KMS-11 (cell line): ENCODE data around the gene GRIK1.

Source experiments
- H2AFZ ChIP-seq: fragments of 200-600 bp; sonication (generic); 2 replicates; pipeline ENCODE4 v1.6.1; 2016; ENCODE audit warnings: antibody characterized with exemption, mixed run types, low read depth
- H3K27ac ChIP-seq: fragments of 200-600 bp; sonication (generic); 2 replicates; pipeline ENCODE4 v1.6.1; 2016; ENCODE audit warnings: mild to moderate bottlenecking, mixed run types
- H3K27me3 ChIP-seq: fragments of 200-600 bp; sonication (generic); 2 replicates; pipeline ENCODE4 v1.6.1; 2017; ENCODE audit warnings: mild to moderate bottlenecking, low read depth, mixed run types, moderate library complexity; ENCODE audit not compliant: insufficient read depth
- H3K36me3 ChIP-seq: fragments of 200-600 bp; sonication (generic); 2 replicates; pipeline ENCODE4 v1.6.1; 2017; ENCODE audit warnings: mild to moderate bottlenecking, mixed run types; ENCODE audit not compliant: insufficient read depth
- H3K4me1 ChIP-seq: fragments of 200-600 bp; sonication (generic); 2 replicates; pipeline ENCODE4 v1.6.1; 2016; ENCODE audit warnings: mild to moderate bottlenecking, low read depth, mixed run types; ENCODE audit not compliant: poor library complexity, severe bottlenecking
- H3K4me2 ChIP-seq: fragments of 200-600 bp; sonication (generic); 2 replicates; pipeline ENCODE4 v1.7.0; 2016; ENCODE audit warnings: mild to moderate bottlenecking, mixed run types
- H3K4me3 ChIP-seq: fragments of 200-600 bp; sonication (generic); IDR thresholded peaks from 2 replicates; pipeline ENCODE4 v1.6.1; 2017; ENCODE audit warnings: low read depth, low read length, mixed read lengths; ENCODE audit not compliant: insufficient read depth
- H3K79me2 ChIP-seq: fragments of 200-600 bp; sonication (generic); 2 replicates; pipeline ENCODE4 v1.6.1; 2016; ENCODE audit warnings: low read depth, mixed run types; ENCODE audit not compliant: insufficient read depth
- H3K9ac ChIP-seq: fragments of 200-600 bp; sonication (generic); 2 replicates; pipeline ENCODE4 v1.6.1; 2016; ENCODE audit warnings: mild to moderate bottlenecking, mixed run types
- H4K20me1 ChIP-seq: fragments of 200-600 bp; sonication (generic); 2 replicates; pipeline ENCODE4 v1.6.1; 2016; ENCODE audit warnings: mild to moderate bottlenecking, mixed run types; ENCODE audit not compliant: insufficient read depth
- TF ChIP-seq, protein P1 (sequence below): fragments of 200-600 bp; sonication (generic); conservative IDR thresholded peaks from 2 replicates; pipeline ENCODE4 v1.6.1; 2017; ENCODE audit warnings: low read depth, mild to moderate bottlenecking, antibody characterized with exemption, low read length, moderate library complexity, mixed read lengths

The GRIK1 gene

DNA sequence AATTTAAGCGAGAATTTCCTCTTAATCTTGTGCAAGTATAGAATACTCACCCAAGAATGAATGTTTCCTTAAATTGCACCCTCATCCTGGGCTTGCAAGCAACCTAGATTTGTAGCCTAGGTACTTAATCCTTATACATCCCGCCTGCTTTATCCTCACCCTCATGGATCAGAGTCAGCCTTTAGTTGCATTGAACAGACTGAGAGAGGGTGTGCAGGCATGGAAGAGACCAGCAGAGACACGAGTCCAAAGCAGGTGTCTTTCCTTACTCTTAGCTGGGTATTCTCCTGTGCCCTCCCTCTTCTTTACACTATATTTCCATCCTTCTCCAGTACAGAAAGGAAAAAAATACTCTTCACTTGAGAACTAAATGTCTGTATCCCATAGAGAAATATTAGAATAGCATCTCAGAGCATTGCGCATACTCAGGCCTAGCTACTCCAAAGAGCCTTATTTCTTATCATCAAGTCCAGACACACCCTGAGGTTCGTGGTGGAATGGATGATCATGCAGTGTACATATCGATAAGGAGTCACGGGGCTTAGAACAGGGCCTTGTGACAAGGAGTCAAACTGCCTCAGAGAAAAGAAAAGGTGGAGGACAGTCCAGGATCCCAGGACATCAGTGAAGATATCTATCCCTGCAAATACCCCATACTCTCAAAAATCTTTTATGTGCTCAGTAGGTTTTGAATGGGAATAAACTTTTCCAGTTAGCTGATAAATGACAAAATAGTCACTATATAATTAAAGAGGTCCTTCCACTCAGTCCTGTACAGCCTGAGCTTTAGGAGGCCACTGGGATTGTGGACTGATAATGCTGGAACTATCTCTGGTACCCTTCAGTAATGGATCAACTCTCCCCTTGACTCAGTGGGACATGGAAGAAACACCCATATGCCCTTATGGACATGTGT, 297.9 kb downstream of the GRIK1 start:
- no peaks in the 10 kb centered on the region for H3K36me3 ChIP-seq
- H3K79me2 ChIP-seq: no peaks in the 10 kb centered on the region
- no peak overlapping the region for H2AFZ ChIP-seq
- no peaks in the 10 kb centered on the region for H3K27me3 ChIP-seq
- TF ChIP-seq, protein P1, sequence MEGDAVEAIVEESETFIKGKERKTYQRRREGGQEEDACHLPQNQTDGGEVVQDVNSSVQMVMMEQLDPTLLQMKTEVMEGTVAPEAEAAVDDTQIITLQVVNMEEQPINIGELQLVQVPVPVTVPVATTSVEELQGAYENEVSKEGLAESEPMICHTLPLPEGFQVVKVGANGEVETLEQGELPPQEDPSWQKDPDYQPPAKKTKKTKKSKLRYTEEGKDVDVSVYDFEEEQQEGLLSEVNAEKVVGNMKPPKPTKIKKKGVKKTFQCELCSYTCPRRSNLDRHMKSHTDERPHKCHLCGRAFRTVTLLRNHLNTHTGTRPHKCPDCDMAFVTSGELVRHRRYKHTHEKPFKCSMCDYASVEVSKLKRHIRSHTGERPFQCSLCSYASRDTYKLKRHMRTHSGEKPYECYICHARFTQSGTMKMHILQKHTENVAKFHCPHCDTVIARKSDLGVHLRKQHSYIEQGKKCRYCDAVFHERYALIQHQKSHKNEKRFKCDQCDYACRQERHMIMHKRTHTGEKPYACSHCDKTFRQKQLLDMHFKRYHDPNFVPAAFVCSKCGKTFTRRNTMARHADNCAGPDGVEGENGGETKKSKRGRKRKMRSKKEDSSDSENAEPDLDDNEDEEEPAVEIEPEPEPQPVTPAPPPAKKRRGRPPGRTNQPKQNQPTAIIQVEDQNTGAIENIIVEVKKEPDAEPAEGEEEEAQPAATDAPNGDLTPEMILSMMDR: no peak
- no peaks in the 10 kb centered on the region for H4K20me1 ChIP-seq
- no peak overlapping the region for H3K9ac ChIP-seq
- no peak overlapping the region for H3K27ac ChIP-seq
- no peak overlapping the region for H3K4me2 ChIP-seq
- H3K4me1 ChIP-seq: no peaks in the 10 kb centered on the region
- H3K4me3 ChIP-seq: no peak overlapping the region

DNA sequence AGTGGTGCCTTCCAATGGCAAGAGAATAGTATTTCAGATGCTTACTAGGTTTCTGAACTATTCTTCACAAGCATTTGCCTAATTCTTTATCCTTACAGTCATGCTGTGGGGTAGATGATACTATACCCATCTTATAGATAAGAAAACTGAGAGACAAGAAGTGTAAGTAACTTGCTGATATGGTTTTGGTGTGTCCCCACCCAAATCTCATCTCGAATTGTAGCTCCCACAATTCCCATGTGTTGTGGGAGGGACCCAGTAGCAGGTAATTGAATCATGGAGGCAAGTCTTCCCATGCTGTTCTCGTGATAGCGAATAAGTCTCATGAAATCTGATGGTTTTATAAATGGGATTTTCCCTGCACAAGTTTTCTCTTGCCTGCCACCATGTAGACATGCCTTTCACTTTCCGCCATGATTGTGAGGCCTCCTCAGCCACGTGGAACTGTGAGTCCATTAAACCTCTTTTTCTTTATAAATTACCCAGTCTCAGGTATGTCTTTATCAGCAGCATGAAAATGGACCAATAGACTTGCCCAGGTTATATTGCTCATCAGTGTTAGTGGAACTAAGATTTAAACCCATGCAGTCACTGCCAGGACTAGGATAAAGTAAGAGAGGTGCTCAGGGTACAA, 298.7 kb downstream of the GRIK1 start:
- Histone ChIP-seq H2AFZ (no peak overlapping the region), H3K27me3 (no peaks in the 10 kb centered on the region), H4K20me1 (no peaks in the 10 kb centered on the region), H3K4me2 (no peak overlapping the region), H3K27ac (no peak overlapping the region), H3K9ac (no peak overlapping the region), H3K36me3 (no peaks in the 10 kb centered on the region), H3K4me3 (no peak overlapping the region), H3K79me2 (no peaks in the 10 kb centered on the region), H3K4me1 (no peaks in the 10 kb centered on the region)
- TF ChIP-seq, protein P1: no peak

DNA sequence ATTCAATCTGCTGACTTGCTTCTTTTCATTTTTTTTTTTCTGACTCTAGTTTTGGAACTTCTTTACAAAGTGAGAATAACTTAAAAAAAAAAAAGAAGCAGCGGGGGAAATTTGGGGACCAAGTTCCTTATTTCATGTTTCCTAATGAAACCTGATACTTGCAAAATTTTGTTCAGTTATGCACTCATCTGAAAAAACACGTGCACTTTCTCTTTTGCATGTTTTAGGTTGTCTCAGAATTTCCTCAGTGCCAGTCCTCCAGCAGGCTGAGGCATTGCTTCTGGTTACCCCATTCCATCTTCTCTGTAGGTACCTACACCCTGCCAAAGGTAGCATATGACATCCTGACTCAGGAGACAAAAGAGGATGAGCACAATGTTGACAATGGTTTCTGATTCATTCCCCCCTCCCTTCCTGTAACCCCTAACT, 299.7 kb downstream of the GRIK1 start:
- Histone ChIP-seq H4K20me1 (no peaks in the 10 kb centered on the region), H2AFZ (no peak overlapping the region), H3K27me3 (no peaks in the 10 kb centered on the region), H3K4me3 (no peak overlapping the region), H3K79me2 (no peaks in the 10 kb centered on the region), H3K27ac (no peak overlapping the region), H3K4me2 (no peak overlapping the region), H3K36me3 (no peaks in the 10 kb centered on the region), H3K4me1 (no peaks in the 10 kb centered on the region), H3K9ac (no peak overlapping the region)
- TF ChIP-seq, protein P1: no peak

DNA sequence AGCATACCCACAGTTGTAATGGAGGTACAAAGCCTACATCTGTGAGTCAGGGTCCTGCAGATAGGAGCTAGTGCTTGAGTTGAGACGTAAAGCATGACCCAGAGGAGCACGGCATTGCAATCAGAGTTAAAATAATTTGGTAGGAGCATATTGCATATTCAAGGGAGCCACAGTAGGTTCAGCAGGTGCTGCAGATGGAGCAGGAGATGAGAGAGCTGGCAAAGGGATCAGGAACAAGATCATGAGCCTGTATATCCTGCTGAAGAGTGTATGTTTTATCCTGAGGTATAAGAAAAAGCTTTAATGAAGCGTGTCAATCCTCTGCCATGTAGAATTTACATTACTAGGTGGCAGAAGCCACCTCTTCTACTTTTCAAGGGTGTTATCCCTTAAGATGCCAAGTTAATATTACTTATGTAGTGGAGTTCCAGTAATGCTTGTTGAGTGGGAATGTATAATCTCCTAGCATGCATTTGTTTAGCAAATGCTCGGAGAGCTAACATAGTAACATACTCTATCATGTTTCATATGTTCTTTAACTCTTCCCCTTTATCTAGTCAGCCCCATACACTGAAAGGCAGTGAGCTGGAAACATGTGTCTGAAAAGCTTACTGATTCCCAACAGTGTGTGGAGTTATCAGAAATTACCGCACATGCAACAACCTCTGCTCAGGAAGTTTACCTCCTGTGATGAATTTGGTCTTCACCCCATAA, 300.3 kb downstream of the GRIK1 start:
- Histone ChIP-seq H3K36me3 (no peaks in the 10 kb centered on the region), H3K4me3 (no peak overlapping the region), H3K4me2 (no peak overlapping the region), H3K27me3 (no peaks in the 10 kb centered on the region), H3K9ac (no peak overlapping the region), H2AFZ (no peak overlapping the region), H3K79me2 (no peaks in the 10 kb centered on the region), H3K27ac (no peak overlapping the region), H3K4me1 (no peaks in the 10 kb centered on the region), H4K20me1 (no peaks in the 10 kb centered on the region)
- TF ChIP-seq, protein P1: no peak
